NCI-H2227 treated with DMSO at 0.1 percent for 48 hours (cell line): ENCODE results near the gene MED13.
"Not testable (repeated sequence)": the region's sequence is repeated elsewhere in the genome, so short reads cannot be mapped to it uniquely, and the experiment has no call there.

Source experiments
- DNase-seq: peaks from one replicate; lab custom pipeline; 2025; lab: John Stamatoyannopoulos, UW

MED13 gene

GRCh38 chr17:61903251-61903650, 161.8 kb downstream of the MED13 start:
- no peak for DNase-seq

GRCh38 chr17:61897548-61898180, 167.4 kb downstream of the MED13 start:
- DNase-seq = no peak

GRCh38 chr17:61895391-61895790, 169.7 kb downstream of the MED13 start:
- no peak for DNase-seq

- not testable (repeated sequence) for DNase-seq
Observed at GRCh38 chr17:61894310-61894709, 170.8 kb downstream of the MED13 start.
